Measurements from ENCODE around the gene TBCK.

TBCK gene

DNA sequence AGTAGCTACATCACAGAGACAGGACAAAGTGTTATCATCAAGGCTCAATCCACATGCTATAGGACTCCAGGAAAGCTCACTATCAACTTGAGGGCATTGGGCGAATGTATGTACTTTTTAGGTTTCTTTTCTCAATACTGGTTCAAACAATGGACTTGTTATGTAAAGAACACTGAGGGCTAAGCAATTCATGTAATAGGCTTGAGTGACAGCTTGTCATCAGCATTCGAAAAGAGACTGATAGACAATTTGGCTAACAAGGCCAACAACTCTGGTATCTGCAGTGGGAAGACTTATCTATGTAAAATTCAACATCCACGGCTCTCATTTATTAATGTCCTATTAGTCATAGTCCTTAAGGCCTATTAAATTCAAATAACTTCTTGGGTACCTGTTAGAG, 279.7 kb downstream of the TBCK start:
- no peak for DNase-seq

DNA sequence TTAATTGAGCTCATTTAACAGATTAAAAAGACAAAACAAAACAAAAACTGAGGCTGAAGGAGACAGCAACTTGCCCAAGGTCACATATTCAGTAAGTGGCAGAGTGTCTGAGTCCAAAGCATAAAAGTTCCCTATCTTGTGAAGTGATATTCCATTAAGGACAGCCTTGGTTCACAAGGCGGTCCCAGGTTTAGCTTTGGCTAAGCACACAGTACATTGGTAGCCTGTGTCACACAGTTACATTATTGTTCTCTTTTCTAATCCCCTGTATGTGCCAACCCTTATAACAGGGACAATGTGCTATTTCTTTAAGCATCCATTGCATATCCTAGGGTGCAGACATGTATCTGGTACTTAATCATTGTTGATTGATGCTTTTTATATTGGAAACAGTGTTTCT, 280.8 kb downstream of the TBCK start:
- DNase-seq: no peak

DNA sequence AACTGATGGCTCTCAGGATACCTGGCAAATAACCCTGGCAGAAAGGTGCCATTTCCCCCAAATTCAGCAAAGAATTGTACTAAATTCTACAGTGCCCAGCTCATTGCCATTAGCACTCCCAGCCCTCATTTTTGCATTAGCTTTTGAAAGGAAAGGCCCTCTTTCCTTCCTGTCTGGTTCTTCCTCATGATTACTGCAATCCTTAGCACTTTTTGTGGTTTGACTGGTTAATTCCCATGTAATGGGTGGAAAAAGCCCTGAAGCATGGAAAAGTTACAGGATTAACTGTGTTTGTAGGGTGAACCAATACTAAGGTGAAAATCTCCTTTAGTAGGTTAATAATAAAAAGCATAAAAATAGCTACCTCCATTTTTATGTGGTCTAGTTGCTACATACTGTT, 281.3 kb downstream of the TBCK start:
- DNase-seq: no peak

DNA sequence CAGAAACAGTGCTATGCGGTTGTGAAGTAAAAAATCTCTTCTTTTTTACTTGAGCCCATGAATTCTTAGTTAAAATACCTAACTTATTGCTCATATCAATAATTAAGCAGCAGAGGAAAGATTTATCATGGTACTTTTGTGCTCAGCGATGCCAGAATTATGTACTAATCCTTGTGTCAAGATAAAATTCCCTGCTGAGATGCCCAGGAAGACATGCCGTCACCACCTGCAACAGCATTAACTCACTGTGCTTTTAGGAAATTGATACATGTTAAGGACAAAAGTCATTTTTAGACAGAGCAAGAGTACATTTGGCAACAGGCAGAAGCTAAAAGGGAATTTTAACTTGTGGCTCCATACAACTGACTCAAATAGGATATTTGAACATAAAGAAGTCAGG, 281.8 kb downstream of the TBCK start:
- DNase-seq: no peak

DNA sequence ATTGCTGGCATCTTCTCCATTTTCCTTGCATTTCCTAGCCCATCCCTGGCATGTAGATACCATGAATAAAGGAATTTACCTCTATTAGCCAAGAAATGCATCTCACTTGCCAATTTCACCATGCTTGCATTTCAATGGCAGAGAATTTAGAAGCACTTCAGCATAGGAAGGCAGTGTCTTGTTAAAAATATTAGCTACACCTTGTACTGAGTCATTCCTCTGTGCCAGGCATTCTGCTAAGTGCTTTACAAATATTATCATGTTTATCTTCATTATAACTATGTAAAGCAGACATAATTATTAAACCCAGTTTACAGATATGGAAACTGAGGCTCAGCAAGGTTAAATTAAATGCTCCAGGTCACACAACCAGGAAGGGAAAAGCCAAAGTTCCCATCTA, 282.5 kb downstream of the TBCK start:
- DNase-seq: no peak

DNA sequence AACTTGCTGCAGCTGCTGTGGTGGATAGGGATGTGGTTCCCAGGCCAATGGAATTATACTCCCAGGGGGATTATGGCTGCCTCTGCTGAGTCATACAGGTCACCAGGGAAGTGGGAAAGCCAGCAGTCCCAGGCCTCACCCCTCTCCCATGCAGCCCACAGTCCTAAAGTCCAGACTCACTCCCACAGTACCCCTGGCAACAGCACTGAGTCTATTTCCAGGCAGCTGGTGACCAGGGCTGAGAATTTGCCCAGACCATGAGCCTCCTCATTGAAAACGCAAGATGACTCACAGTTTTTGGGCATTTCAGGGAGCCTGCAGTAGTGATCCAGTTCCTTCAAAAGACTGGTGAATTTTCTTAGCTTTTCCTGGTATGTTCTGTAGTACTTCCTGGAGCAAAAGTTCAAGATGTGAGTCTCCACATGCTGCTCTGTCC, 283.1 kb downstream of the TBCK start:
- DNase-seq: no peak

DNA sequence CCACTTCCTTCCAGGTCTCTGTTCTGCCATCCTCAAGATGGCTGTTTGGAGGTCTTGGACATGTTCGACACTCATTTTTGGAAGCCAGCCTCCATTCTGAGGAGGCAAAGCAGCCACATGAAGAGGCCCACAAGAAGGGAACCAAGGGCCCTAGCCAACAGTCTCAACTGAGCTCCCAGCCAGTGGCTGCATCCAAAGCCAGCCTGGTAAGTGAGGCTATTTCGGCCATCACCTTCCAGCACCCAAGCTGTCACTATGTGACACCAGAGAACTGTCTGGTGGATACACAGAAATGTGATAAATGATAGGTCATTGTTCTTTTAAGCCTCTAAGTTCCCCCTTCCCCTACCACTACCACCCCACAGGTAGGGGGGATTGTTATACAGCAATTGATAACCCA, 293.6 kb downstream of the TBCK start:
- DNase-seq: no peak

DNA sequence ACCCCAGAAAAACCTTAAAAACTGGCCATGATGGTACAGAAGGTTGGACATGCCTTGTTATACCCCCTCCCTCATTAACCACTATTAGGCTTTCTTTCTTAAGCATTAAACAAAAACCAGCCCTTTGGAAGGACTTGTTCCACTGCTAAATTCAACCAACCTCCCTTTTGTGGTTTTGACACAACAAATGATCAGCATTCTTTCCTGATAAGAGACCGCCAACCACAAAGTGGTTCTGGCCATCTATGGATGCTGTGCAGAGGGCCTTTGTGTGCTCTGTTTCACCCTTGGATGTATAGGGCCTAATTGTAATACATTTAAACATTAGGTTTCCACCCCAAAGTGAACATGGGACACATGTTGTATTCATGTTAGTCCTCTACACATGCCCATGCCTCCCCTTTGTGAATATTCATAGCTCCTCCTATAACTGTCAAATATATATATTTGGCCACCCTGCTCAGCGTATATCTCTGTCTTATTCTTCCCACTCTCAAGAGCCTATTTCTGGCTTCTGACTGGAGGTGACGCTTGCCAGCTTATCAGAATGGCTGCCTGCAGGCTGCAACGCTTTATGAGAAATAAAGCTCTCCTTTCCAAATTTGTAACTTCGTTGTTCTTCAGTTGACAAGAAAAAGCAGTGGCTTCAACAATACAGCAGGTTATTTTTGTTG, 294.1 kb downstream of the TBCK start:
- no peak for DNase-seq

DNA sequence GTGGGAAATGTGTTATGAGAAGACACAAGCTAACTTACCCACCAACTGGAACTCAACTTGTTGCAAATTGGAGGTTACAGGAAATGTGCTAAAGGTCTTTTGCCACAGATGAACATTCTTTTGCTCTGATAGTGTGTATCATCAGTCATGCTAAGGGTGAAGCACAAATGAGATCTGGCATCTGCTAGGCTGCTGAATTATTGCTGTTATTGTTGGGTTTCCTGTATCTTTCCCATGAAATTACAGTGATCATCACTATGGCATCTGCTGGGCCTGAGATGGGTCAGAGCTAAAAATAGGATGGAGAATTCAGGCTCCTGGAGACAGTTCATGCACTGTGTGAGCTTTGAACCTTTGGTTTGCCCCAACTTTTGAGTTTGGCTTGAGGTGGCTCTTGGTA, 296.2 kb downstream of the TBCK start:
- no peak for DNase-seq

DNA sequence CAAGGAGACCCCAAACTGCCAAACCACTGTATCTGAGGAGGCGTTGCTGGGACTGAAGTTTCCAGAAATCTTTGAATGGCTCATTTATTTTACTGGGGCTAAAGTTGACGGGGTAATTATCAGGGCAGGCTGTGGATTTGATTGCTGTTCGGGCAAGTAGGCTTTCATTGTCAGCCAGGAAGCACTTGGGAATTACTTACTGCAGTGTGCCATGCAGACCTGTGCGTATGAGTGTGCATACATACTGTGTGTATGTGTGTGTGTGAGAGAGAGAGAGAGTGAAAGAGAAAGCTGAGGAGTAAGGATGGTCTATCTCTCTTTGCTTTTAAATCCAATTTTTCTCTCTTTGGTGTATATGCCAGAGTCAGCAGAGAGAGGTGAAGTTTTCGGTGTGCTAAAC, 298.0 kb downstream of the TBCK start:
- DNase-seq: no peak

DNA sequence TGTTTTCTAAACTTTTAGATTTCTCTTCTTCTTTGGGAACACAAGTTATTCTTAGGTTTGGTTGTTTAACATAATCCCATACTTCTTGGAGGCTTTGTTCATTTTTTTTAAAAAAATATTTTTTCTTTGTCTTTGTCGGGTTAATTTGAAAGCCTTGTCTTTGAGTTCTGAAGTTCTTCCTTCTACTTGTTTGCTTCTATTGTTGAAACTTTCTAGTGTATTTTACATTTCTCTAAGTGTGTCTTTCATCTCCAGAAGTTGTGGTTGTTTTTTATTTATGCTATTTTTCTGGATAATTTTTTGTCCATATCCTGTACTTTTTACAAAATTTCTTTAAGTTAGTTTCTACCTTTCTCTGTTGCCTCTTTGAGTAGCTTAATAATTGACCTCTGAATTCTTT, 304.6 kb downstream of the TBCK start:
- no peak for DNase-seq

DNA sequence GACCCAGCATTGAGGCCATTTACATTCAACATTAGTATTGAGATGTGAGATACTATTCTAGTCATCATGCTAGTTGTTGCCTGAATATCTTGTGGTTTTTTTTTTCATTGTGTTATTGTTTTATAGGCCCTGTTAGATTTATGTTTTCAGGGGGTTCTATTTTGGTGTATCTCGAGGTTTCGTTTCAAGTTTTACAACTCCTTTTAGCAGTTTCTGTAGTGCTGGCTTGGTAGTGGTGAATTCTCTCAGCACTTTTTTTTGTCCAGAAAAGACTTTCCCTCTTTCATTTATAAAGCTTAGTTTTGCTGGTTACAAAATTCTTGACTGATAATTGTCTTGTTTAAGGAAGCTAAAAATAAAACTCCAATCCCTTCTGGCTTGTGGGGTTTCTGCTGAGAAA, 305.2 kb downstream of the TBCK start:
- no peak for DNase-seq

DNA sequence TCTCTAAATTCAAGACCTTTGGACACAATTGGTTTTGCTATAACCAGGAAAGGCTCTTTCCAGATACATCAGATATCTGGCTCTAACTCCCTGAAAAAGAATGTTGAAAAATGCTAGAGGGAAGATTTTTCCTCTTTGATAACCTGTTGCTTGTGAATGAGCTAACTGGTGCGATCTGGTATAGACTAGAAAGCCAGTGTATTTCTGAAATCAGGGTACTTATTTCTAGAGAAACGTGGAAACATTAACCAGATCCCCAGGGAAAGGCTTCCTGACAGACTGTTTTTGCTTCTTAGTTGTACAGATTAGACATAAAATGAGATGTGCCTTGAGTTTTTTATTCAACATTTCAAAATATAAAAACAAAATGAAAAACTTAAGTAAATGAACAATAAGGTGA, 313.0 kb downstream of the TBCK start:
- DNase-seq: no peak

DNA sequence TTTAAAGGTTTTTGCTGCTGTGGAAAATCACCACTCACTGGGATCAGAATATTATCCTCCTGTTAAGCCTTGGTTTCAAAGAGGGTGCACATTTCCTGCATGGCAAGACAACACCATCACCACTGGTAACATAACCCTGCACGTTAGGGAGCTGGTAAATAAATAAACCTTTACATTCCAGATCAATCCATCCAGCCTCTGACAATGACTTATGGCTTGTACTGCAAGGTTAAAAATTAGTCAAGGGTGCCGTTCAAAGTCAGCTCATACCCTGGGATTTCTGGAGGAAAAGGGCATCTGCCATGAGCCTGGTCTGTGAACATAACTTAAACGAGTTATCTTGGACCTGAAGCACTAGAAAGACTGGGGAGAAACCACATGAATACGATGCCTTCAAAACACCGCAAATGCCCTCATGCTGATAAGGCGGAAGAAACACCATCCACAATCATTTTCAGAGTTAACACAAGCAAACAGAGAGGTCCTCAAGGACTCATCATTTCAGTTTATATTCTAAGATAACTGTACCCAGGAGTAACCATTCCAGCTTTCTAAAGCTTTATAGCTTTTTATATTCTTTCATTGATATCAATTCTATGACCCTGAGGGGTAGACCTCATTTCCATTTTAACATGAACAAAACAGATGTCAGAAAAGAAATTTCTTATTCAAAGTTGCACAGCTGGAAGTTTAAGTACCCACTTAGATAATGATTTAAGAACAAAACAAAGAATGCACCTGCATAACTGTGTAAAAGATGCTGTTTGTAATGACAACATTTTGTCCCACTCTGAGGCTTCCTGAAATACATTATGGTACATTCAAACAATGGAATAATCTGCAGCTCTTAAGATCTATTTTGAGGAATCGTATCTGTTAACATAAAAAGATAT, 317.6 kb downstream of the TBCK start:
- no peak for DNase-seq

DNA sequence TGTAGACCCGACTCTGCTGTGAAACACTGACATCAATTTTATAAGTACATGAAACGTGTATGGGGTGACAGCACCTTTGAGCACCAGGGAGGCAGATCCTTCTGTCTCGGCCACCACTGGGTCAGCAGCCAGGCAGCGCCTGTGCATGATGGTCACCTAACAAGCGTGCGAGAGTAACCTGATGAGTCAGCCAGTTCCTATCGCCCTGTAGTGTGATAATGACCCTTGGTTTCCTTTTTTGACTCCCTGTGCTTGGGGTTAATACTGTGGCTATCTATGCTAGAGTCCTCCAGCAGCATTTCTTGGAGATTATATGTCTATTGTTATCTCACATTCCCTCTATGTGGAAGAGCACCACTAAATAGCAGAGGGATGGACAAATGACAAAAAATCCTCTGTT, 319.2 kb downstream of the TBCK start:
- DNase-seq: no peak

DNA sequence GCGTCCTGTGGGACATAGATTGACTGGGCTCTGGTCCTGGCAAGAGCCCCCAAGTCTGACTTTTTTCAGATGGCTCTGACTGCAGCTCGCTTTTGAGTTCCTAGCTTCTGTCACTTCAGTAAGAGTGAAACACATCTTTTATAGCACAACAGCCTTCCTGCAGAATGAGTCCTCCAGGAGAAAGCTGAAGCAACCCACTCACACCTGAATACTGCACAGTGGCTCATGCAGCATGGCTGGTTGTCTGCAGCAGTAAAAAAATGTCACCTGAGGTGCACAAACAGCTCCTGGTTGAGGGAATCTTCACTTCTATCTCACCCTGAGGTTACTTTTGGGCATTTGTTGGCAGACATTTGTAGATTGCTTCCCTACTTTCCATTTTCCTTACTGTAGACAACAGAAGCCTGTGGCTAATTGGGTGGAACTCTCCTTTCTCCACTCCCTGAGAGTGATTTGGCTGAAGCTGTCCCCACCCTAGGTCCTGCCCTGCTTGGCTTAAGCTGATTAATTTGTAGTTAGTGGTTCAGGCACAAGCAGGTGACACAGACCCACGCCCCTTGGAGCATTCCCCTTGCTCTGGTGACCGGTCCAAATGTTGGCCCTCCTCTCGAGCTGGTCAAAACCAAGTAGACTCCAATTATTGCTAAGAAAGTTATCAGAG, 321.0 kb downstream of the TBCK start:
- DNase-seq: no peak

DNA sequence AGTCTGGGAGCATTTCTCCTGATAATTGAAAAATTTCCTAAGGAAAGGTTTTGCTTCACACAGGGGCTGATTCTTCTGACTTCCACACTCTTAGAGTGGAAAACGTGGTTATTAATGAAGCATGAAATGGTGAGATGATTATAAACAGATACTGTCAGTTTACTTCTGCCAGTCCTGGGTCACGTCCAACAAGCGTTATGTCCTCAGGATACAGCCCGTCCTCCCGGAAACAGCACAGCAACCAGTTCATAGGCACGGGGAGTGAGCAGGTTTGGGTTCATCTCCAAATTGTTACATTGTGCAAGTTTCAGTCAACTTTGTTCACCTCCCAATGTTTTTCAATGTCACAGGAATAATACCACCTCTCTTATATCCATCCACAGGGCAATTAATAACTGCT, 321.9 kb downstream of the TBCK start:
- DNase-seq: no peak

DNA sequence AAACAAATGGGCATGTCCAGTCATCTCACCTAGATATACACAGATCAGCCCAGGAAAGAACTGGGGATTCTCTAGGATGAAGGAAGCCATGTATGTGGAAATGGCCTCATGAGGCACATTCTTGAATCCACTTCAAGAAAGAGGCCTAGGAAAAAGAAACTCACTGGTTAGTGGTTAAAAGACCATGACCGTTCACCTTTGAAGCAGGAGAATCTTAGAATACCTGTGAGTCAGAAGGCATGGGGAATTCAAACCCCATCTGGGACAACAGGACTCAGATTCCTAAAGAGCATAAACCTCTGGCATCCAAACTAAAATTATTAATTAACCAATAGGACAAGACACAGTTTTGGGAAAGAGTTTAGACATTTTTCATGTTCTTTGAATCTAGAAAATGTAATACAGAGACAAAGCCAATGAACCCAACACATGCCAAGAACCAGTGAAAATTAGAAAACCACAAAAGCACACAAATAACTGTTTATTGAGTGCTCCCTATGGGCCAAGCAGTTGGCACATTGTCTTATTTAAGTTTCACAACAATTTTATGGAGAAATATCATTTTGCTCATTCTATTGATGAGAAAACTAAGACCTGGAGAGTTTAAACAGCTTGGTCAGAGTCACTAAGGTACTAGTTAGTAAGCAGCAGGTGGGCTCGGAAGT, 323.2 kb downstream of the TBCK start:
- DNase-seq: no peak

DNA sequence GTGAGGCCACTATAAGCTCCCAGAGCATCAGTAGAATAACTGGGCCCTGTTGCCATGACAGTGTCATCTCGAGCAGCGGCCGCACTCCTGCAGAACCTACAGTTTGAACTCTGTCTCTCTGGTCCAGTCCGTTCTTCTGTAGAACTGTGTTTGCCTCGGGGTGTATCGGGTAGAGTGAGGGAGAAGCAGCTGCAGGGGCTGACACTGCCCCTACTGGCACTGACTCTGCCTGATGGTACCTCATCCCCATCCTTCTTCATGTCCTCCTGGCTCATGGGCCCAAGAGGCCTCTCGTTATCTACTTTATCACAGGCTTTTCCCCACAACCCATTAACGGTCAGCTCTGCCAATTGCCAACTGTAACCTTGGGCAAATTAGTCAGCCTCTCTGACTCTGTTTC, 324.3 kb downstream of the TBCK start:
- no peak for DNase-seq

All from CD4-positive, alpha-beta T cell treated with Interleukin-10 for 1 hour (primary cell).